ENCODE results near the gene OSBPL5.

- no peak for TF ChIP-seq CTCF (conservative IDR thresholded peaks at IDR 0.05; ENCODE audit: low read length)
- no peak for TF ChIP-seq EZH2phosphoT487 (IDR thresholded peaks at IDR 0.05; ENCODE audit: borderline replicate concordance)
These were observed 20.6 kb downstream of the OSBPL5 start for GRCh38 chr11:3144296-3145205.

Data from Loucy (cell line).